ENCODE data around the gene WDR64.

- no peak for TF ChIP-seq CTCF (IDR thresholded peaks at IDR 0.05)
- no peak for TF ChIP-seq POLR2A (IDR thresholded peaks at IDR 0.05)
Measured at GRCh38 chr1:241606544-241606943, 45.5 kb upstream of the WDR64 start.

Measured in testis (tissue), 2 donors.